Activated naive CD8-positive, alpha-beta T cell treated with anti-CD3 and anti-CD28 coated beads for 36 hours (primary cell): Measurements from ENCODE around the gene ASXL1. TPM values are rescaled to one million over a fixed set of nuclear protein-coding genes. Genes with fewer than 3 reads are reported as not detected.

Experiments used
- DNase-seq: peaks from one replicate; pipeline ENCODE4 v3.0.0; 2021
- H3K27ac Mint-ChIP-seq: one replicate; pipeline ENCODE4 v1.8.0; 2022; ENCODE audit warnings: mild to moderate bottlenecking, moderate library complexity, mixed read lengths
- H3K27me3 Mint-ChIP-seq: one replicate; pipeline ENCODE4 v1.8.0; 2022; ENCODE audit warnings: mild to moderate bottlenecking, mixed read lengths
- H3K36me3 Mint-ChIP-seq: one replicate; pipeline ENCODE4 v1.8.0; 2021; ENCODE audit warnings: mild to moderate bottlenecking, mixed read lengths
- H3K4me1 Mint-ChIP-seq: one replicate; pipeline ENCODE4 v1.8.0; 2021; ENCODE audit warnings: mixed read lengths
- H3K4me3 Mint-ChIP-seq: one replicate; pipeline ENCODE4 v1.8.0; 2022; ENCODE audit warnings: mild to moderate bottlenecking, moderate library complexity, mixed read lengths
- H3K9me3 Mint-ChIP-seq: one replicate; pipeline ENCODE4 v1.8.0; 2022; ENCODE audit warnings: mixed read lengths
- total RNA-seq, 2 experiments: library from RNA; stranded (reverse); gene quantifications; one replicate each; pipeline ENCODE4 v1.2.3, GENCODE V29; 2021

ASXL1 gene
- total RNA-seq, 2 experiments from 2014 or later, result 97.5 to 100 TPM

DNA sequence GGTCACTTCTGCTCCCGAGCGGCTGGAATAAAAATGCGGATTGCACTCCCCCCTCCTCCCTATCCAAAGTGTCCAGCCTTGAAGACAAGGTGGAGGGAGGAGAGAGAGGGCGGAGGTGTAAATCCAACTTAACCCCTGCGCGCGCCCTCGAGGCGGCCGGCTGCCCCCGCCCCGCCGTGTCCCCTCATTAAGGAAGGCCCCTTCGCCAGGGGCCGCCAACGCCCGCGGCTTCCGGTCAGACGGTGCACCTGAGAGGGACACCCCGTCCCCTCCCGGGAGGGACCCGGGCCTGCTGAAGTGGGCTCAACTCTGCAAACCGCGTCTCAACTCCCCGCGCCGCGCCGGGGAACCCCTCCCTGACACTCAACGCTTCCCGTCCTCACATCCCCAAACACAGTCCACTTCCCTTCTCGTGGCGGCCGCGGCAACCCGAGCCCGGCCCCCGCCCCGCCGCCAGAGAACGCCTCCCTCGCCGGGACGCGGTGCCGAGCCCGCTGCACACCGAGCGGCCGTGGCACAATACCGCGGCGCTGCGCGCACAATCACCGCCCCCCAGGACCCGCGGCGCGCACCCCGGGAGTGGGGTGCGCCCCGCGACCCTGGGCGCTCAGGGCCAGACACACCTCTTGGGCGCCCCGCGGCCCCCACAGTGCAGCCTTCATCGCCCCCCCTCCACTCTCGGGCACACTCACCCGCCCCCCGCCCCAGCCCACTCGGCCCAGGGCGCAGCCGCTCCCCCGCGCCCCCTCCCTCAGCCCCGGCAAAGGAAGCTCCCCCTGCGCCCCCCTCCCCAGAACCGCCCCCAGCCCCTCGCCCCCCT lies 124.5 kb downstream of the ASXL1 start:
- Mint-ChIP-seq H3K4me1 (peaks cover 30% of the 10 kb centered on the region), H3K27ac (no peak overlapping the region), H3K27me3 (no peaks in the 10 kb centered on the region), H3K4me3 (peak overlapping the region; percentile 76), H3K36me3 (peaks cover 5% of the 10 kb centered on the region), H3K9me3 (no peaks in the 10 kb centered on the region)
- DNase-seq, result peak; percentile 43

DNA sequence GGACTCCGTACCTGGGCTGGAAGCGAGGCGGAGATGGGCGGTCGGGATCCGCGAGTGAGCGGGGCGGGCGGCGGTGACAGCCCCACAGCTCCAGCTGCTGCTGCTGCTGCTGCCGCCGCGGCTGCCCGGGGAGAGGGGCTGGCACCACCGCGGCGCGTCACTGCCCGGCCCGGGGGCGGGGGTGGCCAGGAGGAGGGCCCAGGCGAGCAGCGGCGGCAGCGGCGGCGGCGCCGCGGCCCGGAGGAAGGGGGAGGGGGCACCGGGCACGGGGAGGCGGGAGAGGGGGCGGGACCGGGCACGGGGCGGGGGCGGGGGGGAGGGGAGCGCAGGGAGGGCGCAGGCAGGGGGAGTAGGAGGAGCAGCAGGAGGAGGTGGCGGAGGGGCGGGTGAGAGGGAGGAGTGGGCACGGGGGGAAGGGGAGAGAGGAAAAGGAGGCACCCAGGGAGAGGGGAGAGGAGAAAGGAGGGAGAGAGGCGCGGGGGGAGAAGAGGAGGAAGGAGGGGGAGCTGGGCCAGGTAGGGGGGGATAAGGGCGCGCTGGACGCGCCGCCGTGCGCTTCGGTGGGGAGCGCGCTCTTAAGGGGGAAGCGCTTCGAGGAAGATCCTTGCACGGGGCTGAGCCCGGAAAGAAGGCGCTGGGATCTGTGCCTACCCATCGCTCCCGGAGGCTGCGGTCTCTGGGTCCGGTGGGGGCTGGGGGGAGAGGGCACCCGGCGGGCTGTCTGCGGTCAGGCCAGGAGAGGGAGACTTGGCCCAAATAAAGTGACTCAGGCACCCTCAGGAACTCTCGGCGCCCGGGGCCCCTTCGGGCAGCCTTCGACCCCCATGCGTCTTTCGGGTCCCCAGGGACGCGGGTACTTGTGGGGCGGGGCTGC lies 125.5 kb downstream of the ASXL1 start:
- Mint-ChIP-seq H3K4me3 (peak overlapping the region; percentile 79), H3K27ac (peak overlapping the region; percentile 34), H3K36me3 (peaks cover 11% of the 10 kb centered on the region), H3K9me3 (peaks cover 6% of the 10 kb centered on the region), H3K4me1 (peaks cover 29% of the 10 kb centered on the region), H3K27me3 (no peaks in the 10 kb centered on the region)
- peak; percentile 74 for DNase-seq

DNA sequence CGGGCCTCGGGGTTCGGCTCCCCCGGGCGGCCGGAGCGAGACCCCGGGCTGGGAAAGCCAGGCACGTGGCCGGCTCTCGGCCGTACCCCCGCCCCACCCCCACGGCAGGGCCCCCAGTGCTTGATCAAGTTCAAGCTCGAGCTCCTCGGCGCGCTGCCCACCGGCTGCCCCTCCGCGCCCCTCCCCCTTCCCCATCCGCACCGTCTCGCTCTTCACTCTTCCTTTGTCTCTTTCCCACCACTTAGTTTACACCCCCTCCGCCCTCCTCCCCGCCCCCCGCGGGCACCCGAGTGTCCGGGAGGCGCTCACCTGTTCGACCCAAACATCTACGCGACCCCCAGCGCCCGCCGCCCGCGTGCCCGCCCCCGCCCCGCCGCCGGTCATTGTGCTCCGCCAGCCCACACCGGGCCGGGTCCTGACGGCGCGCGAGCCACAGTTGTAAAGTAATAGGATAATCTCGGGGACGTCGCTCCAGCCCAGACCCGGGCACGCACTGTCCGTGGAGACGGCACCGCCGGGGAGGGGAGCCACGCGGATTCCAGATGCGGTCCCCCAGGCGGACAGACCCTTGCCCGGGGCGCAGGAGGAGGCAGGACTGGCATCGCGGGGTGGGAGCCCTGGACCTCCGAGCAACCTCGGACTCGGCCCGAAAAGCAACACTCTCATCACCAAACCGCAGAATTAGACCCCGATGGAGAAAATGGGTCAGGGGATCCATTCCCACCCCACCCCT lies 126.3 kb downstream of the ASXL1 start:
- Mint-ChIP-seq H3K9me3 (peaks cover 8% of the 10 kb centered on the region), H3K36me3 (peaks cover 14% of the 10 kb centered on the region), H3K4me3 (peak overlapping the region; percentile 86), H3K27ac (peak overlapping the region; percentile 51), H3K4me1 (peaks cover 29% of the 10 kb centered on the region), H3K27me3 (no peaks in the 10 kb centered on the region)
- no peak for DNase-seq

DNA sequence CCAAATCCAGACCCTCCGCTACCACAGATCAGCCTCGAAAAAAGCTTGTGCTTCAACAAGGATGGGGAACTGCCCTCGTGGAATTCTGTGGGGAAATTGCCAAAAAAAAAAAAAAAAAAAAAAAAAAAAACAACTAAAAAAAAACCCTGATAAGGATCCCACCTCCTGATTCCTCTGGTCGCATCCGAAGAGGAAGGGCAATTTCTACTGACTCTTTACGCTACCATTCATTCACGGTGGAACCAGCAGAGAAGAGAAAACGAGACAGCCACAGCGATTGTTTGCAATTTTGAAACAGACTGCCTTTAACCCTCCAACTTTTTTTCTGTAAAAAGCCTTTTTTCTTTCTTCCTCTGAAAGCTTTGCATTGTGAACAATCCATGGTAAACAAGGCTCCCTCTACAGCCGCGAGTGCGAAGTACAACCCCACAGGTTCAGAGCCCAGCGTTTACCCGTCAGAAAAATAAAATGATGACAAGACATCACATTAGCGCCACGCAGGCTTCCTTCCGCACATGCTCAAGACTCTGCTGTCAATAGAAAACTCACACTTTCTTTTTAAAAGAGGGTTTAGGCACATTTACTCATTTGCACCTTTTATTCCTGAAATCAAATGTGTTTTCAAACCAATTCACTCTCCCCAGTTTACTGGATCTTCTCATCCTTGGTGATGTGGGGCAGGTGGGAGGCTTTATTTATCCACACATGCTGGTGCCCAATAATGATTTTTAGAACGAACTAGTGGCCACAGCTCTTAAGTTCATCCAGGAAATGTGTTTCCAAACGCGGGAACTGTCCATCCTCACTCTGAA lies 127.0 kb downstream of the ASXL1 start:
- Mint-ChIP-seq H3K36me3 (peaks cover 14% of the 10 kb centered on the region), H3K27me3 (no peaks in the 10 kb centered on the region), H3K4me3 (peak overlapping the region; percentile 86), H3K27ac (peak overlapping the region; percentile 86), H3K4me1 (peaks cover 24% of the 10 kb centered on the region), H3K9me3 (peaks cover 8% of the 10 kb centered on the region)
- peak; percentile 77 for DNase-seq

DNA sequence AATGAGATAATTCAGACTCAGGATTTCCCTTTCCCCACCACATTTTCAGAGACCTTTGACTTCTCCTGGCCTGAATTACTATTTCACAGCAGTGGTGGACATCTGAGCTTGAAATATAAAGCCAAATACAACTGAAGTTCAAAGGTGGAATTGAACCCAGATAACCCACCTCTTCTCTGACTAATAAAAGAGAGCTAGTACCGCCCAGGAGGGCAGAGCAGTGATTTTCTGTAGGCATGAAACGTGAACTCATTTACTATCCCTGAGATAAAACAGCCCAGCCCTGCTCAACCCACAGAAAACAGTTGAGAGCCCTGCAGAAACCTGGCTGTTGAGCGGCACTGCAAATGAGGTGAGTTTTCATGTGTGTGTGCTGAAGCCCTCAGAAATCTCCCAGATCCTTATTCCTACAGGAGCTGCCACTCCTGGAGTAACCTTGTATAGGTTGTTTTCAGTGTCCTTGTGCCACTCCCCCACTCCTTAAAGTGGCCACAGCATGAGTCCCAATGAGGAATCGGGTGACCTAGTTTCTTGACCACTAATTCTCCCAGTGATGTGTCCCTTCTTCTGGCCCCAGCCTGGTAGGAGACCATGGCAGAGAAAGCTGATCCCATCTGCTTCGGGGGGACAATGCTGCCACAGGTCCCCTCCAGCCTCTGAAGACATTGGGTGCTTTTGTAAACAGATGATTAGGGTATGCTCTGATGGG lies 127.8 kb downstream of the ASXL1 start:
- peak overlapping the region; percentile 86 for H3K27ac Mint-ChIP-seq
- no peak for DNase-seq
- peaks cover 18% of the 10 kb centered on the region for H3K36me3 Mint-ChIP-seq
- peaks cover 8% of the 10 kb centered on the region for H3K9me3 Mint-ChIP-seq
- no peak overlapping the region for H3K4me3 Mint-ChIP-seq
- peaks cover 25% of the 10 kb centered on the region for H3K4me1 Mint-ChIP-seq
- no peaks in the 10 kb centered on the region for H3K27me3 Mint-ChIP-seq

DNA sequence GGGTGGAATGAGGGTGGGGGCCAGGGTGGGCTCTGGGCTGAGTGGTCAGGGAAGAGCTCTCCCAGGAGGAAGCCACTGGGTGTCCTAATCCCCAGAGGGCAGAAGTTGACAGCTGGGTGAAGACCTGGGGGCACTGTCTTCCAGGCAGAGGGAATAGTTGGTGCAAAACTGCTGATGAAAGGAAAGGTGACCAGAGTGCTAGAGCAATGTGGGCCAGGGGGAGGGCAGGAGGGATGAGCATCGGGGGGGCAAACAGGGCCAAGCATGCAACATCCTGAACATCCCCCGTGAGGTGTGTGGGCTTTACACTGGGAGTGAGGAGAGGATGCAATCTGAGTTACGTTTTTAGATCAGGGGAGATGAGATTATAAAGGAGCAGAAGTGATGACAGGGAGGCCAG lies 129.2 kb downstream of the ASXL1 start:
- Mint-ChIP-seq H3K4me3 (no peak overlapping the region), H3K36me3 (peaks cover 21% of the 10 kb centered on the region), H3K27me3 (no peaks in the 10 kb centered on the region), H3K27ac (no peak overlapping the region), H3K9me3 (peaks cover 8% of the 10 kb centered on the region), H3K4me1 (peaks cover 26% of the 10 kb centered on the region)
- DNase-seq, result no peak

DNA sequence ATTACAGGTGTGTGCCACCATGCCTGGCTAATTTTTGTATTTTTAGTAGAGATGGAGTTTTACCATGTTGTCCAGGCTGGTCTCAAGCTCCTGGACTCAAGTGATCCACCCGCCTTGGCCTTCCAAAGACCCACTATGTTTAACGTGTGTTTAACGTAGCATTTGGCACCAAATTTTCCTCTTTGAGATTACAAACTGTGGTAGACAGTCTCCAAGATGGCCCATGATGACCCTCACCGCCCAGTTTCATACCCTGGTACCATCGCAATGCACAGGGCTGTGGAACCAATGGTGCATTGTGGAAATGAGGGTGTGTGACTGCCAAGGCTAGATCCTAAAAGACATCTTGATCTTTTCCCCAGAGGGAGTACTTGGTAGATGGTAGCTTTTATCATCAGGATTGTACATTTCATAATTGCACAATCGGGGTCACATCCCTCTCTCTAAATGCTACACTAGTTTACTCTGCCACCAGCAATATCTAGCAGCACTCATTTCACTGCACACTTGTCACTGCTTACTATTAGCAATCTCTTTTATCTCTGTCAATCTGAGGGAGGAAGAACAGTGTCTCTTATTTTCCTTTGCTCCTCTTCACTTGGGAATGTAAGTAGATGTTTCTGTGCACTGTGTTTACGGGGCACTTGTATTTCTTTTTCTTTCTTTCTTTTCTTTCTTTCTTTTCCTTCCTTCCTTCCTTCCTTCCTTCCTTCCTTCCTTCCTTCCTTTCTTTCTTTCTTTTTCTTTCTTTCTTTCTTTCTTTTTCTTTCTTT lies 130.1 kb downstream of the ASXL1 start:
- no peaks in the 10 kb centered on the region for H3K27me3 Mint-ChIP-seq
- peaks cover 8% of the 10 kb centered on the region for H3K9me3 Mint-ChIP-seq
- peaks cover 21% of the 10 kb centered on the region for H3K36me3 Mint-ChIP-seq
- H3K4me3 Mint-ChIP-seq, result no peak overlapping the region
- H3K4me1 Mint-ChIP-seq, result peaks cover 27% of the 10 kb centered on the region
- peak overlapping the region; percentile 17 for H3K27ac Mint-ChIP-seq
- DNase-seq, result no peak

Other genes starting within 250 kb of the ASXL1 start
- gene TM9SF4, start 248.6 kb upstream of the ASXL1 start, total RNA-seq, result 10 to 100 TPM; 39.2 to 42.5 TPM
- 10 to 100 TPM; 86.9 to 87.2 TPM for gene PLAGL2, start 150.6 kb upstream of the ASXL1 start, total RNA-seq
- gene POFUT1, start 150.5 kb upstream of the ASXL1 start, total RNA-seq, result 10 to 100 TPM; 64.0 to 65.7 TPM
- gene KIF3B, start 80.7 kb upstream of the ASXL1 start, total RNA-seq, result 10 to 100 TPM; 36.2 to 36.5 TPM
- 10 to 100 TPM; 15.9 TPM for gene NOL4L, start 227.0 kb downstream of the ASXL1 start, total RNA-seq